GM18870 (cell line): ENCODE measurements around the gene ATL2.
"Not testable (repeated sequence)": the region's sequence is repeated elsewhere in the genome, so short reads cannot be mapped to it uniquely, and the experiment has no call there.

Experiments
- ATAC-seq: cut with Tn5 transposase; IDR thresholded peaks from one replicate; pipeline ENCODE4 v1.9.1; 2021; ENCODE audit warnings: moderate library complexity; ENCODE audit not compliant: unreplicated experiment

Gene ATL2

GRCh38 chr2:38394041-38394440 is 17.0 kb upstream of the ATL2 start:
- no peak for ATAC-seq

DNA sequence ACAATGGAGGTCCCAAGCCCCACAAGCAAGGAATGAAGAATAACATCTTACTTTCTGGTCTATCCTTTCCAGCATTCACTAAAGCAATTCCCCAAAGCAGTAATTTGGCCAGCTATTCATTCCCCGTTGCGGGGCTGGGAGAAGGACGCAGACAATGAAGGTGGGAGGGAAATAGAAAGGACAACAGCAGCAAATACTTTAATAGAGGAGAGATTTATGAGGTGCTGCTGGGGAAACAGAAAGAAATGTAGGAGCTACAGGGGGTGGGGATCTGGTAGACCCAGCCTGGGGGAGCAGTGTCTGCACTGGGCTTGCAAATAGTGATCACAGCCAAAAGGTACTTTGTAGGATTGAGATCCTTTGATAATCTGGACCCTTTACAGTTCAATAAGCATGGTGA is 13.9 kb upstream of the ATL2 start:
- ATAC-seq, result no peak

DNA sequence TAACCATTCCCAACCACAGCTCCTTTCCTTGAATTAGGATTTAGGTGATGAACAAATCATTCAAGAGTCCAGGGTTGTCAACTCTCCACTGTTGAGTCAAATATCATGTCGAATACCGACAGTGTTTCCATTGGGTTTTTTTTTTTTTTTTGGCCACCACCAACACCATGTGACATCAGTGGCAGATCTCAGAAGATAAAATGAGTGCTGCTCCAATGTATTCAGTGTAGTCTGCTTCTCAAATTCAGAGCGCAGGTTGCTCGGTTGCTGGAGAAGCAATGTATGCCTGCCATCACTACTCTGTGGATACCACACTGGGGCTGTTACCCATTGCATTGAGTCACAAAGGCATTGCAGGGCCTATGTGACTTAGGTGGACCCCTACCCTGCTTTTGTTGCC is 10.8 kb upstream of the ATL2 start:
- no peak for ATAC-seq

DNA sequence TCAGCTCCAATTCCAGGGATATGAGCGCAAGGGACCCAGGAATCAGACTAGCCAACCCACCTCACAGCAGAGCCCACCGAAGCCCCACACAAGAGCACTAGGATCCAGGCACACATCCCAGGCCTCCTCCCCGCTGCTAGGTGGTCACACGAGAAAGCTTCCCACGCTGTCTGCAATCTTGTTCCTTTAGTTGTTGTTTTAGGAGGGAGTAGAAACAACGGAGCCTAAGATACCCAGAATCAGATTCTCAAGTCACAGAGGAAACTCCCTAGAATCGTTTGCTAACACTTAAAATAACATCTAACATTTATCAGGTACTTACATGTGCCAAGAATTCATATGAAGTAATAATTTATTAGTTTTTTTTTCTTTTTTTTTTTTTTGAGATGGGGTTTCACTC is 9.7 kb upstream of the ATL2 start:
- ATAC-seq, result no peak

DNA sequence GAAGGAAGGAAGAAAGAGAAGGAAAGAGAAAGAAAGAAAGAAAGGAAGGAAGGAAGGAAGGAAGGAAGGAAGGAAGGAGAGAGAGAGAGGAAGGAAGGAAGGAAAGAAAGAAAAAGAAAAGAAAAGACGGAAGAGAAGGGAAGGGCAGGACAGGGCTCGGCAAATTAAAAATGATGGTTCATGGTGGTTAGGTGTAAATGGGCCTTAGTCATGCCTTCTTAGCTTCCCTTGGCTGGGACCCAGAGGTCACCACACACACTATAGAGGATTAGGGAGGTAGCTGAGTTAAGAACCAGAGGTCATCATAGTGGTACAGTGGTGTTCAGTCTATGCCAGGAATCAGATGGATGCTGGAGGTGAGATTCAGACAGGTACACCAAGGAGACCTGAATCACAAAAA is 9.3 kb upstream of the ATL2 start:
- no peak for ATAC-seq

GRCh38 chr2:38384338-38384737 is 7.3 kb upstream of the ATL2 start:
- ATAC-seq, result no peak

DNA sequence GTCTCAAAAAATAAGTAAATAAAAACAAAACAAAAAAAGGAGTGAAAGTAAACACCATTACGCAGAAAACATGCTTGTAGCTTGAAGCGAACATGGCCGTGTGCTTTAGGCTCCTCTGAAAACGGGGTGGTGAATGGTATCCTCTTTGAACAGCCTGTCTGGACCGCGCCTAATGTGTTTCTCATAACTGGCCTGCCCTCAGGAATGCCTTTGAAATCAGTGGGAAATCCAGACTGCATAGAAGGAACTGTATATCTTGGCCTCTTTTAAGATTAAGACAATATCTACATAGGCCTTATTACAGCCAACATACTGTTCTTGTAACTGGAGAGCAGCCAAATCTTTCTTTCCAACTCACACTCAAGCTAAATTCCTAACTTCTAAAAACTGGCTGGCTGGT is 6.7 kb upstream of the ATL2 start:
- not testable (repeated sequence) for ATAC-seq

DNA sequence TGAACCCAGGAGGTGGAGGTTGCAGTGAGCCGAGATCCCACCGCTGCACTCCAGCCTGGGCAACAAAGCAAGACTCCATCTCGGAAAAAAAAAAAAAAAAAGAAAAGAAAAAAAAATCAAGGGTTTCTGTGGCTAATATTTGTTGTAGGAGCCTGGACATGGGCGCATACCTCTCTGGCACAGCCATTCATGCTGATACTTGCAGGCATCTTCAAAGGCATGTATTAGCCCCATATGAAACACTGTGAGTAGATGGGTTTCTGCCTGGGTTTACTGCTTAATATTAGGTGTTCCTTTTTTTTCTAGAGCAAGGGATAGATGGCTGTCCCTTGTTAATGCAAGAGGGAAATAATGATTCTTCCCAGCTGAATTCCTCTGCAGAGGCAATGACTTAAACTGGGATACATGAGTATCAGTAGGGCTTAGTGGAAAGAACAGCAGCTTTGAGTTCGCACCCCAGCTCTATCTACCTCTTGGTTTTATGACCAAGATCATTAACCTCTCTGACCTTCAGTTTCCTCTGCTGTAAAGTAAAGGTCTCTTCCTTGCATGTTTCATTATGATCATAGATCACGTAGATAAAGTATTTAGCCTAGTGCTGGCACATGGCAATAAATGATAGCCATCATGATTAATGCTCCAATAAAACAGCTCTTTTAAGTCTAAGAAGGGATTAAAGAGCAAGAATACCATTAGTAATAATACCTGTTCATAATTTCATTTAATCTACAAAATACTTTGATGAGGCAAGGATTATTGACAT is 4.5 kb upstream of the ATL2 start:
- ATAC-seq, result no peak

GRCh38 chr2:38380397-38381130 is 3.5 kb upstream of the ATL2 start:
- no peak for ATAC-seq

DNA sequence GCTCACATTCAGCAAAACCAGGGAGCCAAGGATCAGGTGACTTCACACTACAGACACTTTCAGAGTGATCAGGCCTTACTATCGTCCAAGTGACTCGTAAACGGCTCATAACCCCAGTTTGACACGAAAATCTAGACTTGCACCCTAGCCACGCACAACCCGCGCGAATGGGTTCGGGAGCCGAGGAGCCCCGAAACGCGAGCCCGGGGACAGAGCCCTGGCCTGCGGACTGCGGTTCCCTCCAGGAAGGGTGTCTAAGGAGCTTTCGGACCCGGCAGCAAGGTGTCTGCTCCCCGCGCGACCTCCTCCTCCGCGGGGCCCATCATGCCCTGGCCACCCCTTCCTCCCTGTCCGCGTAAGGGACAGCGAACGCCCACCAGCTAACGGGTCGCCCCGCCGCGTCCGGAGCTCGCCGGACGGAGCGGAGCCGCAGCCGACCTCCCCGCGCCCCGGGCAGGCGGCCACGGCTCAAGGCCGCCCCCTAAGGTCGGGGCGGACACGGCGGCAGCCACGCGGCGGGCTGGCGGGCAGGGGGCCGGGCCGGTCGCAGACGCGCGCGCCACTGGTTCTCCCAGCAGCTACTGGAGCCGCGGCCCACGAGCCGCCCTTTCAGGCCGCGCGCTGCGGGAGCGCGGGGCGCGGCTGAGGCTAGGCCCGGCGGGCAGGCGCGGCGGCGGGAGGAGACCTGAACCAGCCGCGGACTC is 575 bp downstream of the ATL2 start:
- peak; percentile 40 for ATAC-seq

- ATAC-seq, result peak; percentile 19
Observed at GRCh38 chr2:38375696-38376345, 1.3 kb downstream of the ATL2 start.

DNA sequence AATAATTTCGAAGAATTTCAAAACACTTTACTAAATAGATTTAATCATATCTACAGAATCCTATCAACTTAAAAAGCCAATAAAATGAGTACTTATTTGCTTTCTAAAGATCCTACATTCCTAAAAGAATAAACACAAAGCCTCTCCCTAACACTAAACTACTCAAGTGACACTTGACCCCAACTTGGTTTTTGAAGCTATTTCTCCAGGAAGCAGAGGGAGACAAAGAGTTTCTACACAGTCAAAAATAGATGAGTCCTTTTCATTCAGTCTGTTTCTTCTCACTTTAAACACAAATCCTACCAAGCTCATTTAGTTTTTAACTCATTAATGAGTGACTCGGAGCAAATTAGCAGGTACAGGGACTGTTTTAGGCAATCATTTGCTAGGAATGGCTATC is 2.1 kb downstream of the ATL2 start:
- no peak for ATAC-seq

- ATAC-seq, result no peak
Observed at GRCh38 chr2:38371235-38371634, 5.8 kb downstream of the ATL2 start.

- no peak for ATAC-seq
Observed at GRCh38 chr2:38370664-38371063, 6.4 kb downstream of the ATL2 start.

DNA sequence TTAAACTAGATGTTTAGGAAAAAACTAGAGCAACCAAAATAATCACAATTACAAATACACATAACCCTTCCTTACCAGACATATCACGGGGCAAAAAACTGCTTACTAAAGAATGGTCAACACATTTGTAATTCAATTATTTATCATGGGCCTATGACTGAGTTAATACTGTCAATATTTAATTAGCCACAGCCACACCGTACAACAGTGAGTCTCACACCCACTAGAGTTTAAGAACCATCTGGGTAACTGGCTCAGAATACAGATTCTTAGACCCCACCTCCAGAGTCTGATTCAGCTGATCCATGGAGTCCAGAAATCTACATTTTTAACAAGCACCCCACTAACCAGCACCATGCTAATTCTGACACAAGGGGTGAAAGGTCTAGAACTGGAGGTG is 14.8 kb downstream of the ATL2 start:
- no peak for ATAC-seq

DNA sequence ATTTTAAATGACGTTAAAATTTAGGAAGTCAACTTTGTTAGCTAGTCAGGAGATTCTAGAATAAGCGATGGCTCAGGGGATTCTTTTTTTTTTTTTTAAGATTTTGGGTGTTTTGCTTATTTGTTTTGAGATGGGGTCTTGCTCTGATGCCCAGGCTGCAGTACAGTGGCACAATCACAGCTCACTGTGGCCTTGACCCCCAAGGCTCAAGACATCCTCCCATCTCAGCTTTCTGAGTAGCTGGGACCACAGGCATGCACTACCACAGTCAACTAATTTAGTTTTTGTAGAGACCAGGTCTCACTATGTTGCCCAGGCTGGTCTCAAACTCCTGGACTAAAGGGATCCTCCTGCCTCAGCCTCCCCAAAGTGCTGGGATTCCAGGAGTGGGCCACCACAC is 16.9 kb downstream of the ATL2 start:
- ATAC-seq, result no peak

DNA sequence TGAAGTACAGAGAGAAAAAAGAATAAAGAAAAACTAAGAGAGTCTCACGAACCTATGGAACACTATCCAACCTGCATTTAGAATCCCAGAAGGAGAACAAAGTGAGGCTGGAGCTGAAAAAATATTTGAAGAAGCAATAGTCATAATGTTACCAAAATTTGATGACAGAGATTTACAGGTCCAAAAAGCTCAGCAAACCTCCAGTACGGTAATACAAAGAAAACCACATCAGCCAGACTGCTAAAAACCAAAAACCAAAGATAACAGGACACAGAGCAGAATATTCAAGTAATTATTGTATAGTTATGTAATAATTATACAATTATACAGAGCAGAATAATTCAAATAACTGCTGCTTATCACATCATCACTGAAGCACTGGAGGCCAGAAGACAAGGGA is 23.7 kb downstream of the ATL2 start:
- ATAC-seq, result no peak

DNA sequence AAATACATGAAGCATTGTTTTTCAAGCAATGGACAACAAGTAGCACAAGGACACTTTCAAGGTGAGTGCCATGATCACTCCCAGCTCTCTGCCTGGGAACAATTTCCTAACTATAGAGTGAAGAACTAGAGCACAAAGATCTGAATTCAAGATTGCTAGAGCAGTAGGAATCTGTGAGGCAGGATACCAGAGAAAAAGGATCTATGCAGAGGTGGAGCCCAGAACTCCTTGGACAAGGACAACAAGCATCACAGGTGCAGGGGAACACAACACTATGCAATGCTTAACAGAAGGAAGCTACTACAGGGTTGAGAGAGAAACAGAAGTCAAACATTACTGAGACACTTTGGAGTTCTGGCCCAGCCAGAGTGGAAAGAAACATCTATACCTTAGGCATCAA is 24.7 kb downstream of the ATL2 start:
- no peak for ATAC-seq

DNA sequence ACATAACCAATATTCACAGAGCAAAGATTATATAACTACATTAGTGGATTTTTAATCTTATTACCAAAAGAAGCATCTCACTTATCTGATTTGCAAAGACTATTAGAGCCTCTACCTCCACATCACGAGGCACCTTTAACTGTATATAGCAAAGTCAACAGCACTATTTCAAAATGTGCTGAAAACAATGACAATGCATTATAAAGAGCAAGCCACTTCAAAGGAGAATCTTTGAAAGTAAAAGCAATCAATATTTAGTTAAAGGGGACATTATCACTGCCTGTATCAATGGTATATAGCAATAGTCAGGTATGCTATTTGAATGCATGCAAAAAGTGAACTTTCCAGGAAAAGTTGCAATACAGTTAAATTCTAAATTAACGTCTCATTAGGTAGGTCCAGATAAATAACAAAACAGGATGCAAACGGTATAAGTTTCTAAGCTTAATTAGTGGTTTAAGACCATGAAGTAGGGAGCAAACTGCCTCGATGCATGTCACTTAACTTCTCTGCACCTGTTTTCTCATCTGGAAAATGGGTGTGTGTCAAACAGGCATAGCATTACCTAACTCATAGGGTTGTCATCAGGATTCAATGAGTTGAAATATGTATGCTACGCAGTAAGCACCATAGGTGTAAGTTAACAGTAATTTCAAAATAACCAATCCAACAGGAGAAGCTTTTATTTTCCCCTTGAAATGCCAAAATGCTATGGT is 31.6 kb downstream of the ATL2 start:
- no peak for ATAC-seq

DNA sequence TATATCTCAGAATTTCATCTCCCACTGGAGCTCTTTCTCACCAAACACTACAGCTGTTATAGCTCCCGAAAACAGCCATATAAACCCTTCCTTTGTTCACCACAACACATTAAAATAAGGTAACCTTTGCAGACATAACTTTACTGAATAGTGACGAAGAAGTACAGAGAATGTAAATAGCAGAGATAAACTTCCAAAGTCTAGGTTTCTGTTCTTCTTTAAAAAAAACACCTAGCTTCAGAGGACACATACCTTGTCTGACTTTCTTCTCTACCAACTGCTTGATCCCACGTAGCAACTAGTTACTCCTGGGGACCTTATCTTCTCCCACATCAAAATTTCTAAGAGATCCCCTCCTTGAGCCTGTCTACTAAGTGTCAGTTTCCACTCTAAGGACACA is 32.3 kb downstream of the ATL2 start:
- ATAC-seq, result no peak

- ATAC-seq, result no peak
Observed at GRCh38 chr2:38343212-38343611, 33.9 kb downstream of the ATL2 start.
